CD4-positive, alpha-beta T cell treated with Interleukin-4 for 4 hours (primary cell): ENCODE results near the gene BPIFB2.

Experiments used
- DNase-seq: peaks from one replicate; pipeline ENCODE4 v3.0.0-alpha.2; 2020

BPIFB2 gene

GRCh38 chr20:33071198-33071597 is 63.7 kb downstream of the BPIFB2 start:
- no peak for DNase-seq

GRCh38 chr20:33072362-33072761 is 64.9 kb downstream of the BPIFB2 start:
- no peak for DNase-seq

DNA sequence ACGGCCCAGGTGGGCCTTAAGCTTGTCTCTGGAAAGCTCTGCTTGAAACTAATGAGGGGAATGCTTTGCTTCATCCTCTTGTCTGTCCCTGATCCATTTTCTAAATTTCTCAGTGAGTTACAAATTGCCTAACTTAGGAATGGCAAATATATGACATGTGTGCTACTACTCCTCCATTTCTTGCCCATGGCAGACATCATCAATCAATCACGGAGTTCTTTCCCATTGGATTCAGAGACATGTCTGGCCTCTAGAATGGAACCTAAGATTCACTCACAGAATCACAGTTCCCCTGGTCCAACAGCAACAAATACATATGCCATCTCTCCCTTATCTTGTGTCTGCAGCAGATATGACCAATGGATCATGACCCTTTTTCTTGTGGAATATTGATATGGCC is 65.3 kb downstream of the BPIFB2 start:
- DNase-seq, result no peak
